ENCODE results near the gene CACNA1I.

The CACNA1I gene

DNA sequence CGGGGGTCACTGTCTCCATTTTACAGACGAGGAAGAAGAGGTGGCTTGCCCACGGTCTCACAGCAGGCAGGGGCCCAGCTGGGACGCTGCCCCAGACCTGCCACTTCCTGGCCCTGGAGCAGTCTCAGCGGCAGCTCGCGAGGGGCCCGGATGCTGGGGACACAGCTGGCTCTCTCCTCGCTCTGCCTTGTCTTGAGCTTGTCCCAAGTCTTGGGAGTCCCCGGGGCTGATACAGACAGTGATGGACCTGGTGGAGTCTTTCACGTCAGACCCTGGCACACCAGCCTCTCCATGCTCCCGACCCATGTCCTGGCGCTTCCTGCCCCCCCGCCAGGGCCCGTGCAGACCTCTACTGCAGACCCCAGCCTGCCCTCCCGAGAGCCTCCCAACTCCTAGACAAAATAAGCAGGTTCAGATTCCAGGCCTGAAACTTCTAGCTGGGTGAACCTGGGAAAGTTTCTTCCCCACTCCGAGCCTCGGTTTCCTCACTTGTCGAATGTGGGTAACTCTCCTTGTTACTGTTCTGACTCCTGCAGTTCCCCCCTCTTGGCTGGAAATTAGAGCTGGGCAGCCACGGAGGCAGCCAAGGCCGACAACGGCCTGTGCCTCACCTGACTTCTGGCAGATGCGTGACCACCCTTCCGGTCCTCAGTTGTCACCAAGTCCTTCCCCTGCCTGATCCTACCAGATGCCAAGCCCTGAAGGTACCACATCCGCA is 145.4 kb downstream of the CACNA1I start:
- TF ChIP-seq CEBPB (IDR thresholded peaks at IDR 0.05) (no peak), FOXM1 (IDR thresholded peaks at IDR 0.05; ENCODE audit: borderline replicate concordance, low read depth) (no peak), ZBTB7A (IDR thresholded peaks at IDR 0.05; ENCODE audit: low read depth) (no peak), CREB1 (IDR thresholded peaks at IDR 0.05; ENCODE audit: low read depth) (no peak), NFIC (IDR thresholded peaks at IDR 0.05) (no peak), TCF12 (IDR thresholded peaks at IDR 0.05; ENCODE audit: low read depth) (no peak), TEAD4 (IDR thresholded peaks at IDR 0.05) (no peak), TAF1 (IDR thresholded peaks at IDR 0.05; ENCODE audit: low read depth) (no peak), RAD21 (IDR thresholded peaks at IDR 0.05; ENCODE audit: low read depth) (no peak), YY1 (IDR thresholded peaks at IDR 0.05; ENCODE audit: low read depth) (no peak), EP300 (IDR thresholded peaks at IDR 0.05; ENCODE audit: borderline replicate concordance) (no peak)
- TF ChIP-seq, protein P1, sequence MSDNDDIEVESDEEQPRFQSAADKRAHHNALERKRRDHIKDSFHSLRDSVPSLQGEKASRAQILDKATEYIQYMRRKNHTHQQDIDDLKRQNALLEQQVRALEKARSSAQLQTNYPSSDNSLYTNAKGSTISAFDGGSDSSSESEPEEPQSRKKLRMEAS (IDR thresholded peaks at IDR 0.05) = no peak
- TF ChIP-seq, protein P2, sequence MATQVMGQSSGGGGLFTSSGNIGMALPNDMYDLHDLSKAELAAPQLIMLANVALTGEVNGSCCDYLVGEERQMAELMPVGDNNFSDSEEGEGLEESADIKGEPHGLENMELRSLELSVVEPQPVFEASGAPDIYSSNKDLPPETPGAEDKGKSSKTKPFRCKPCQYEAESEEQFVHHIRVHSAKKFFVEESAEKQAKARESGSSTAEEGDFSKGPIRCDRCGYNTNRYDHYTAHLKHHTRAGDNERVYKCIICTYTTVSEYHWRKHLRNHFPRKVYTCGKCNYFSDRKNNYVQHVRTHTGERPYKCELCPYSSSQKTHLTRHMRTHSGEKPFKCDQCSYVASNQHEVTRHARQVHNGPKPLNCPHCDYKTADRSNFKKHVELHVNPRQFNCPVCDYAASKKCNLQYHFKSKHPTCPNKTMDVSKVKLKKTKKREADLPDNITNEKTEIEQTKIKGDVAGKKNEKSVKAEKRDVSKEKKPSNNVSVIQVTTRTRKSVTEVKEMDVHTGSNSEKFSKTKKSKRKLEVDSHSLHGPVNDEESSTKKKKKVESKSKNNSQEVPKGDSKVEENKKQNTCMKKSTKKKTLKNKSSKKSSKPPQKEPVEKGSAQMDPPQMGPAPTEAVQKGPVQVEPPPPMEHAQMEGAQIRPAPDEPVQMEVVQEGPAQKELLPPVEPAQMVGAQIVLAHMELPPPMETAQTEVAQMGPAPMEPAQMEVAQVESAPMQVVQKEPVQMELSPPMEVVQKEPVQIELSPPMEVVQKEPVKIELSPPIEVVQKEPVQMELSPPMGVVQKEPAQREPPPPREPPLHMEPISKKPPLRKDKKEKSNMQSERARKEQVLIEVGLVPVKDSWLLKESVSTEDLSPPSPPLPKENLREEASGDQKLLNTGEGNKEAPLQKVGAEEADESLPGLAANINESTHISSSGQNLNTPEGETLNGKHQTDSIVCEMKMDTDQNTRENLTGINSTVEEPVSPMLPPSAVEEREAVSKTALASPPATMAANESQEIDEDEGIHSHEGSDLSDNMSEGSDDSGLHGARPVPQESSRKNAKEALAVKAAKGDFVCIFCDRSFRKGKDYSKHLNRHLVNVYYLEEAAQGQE (IDR thresholded peaks at IDR 0.05; ENCODE audit: low read depth) = no peak
- TF ChIP-seq, protein P3, sequence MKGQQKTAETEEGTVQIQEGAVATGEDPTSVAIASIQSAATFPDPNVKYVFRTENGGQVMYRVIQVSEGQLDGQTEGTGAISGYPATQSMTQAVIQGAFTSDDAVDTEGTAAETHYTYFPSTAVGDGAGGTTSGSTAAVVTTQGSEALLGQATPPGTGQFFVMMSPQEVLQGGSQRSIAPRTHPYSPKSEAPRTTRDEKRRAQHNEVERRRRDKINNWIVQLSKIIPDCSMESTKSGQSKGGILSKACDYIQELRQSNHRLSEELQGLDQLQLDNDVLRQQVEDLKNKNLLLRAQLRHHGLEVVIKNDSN (IDR thresholded peaks at IDR 0.05) = no peak

DNA sequence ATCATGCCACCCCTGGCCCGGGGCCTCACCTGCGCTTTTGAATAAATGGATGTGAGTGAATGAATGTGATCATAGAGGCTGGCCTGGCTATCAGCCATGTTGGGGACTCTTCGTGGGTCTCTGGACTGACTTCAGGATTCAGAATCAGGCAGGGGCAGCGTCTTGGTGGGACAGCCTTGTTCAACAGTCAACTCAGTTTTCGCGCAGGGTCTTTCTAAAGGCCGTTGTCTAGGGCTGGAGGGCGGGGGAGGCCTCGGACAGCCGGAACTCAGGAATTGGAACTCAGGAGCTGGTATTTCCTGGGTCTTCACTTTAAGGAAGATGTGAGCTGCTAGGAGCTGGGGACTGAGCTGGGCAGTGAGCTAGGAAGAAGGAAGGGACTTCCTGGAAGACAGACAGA is 146.0 kb downstream of the CACNA1I start:
- TF ChIP-seq NFIC (IDR thresholded peaks at IDR 0.05) (no peak), TAF1 (IDR thresholded peaks at IDR 0.05; ENCODE audit: low read depth) (no peak), EP300 (IDR thresholded peaks at IDR 0.05; ENCODE audit: borderline replicate concordance) (no peak), EGR1 (IDR thresholded peaks at IDR 0.05) (no peak), TEAD4 (IDR thresholded peaks at IDR 0.05) (no peak), YY1 (IDR thresholded peaks at IDR 0.05; ENCODE audit: low read depth) (no peak), CREB1 (IDR thresholded peaks at IDR 0.05; ENCODE audit: low read depth) (no peak), ZBTB7A (IDR thresholded peaks at IDR 0.05; ENCODE audit: low read depth) (no peak), TCF12 (IDR thresholded peaks at IDR 0.05; ENCODE audit: low read depth) (no peak), FOXM1 (IDR thresholded peaks at IDR 0.05; ENCODE audit: borderline replicate concordance, low read depth) (no peak), CEBPB (IDR thresholded peaks at IDR 0.05) (no peak), RAD21 (IDR thresholded peaks at IDR 0.05; ENCODE audit: low read depth) (no peak)
- TF ChIP-seq, protein P1 (IDR thresholded peaks at IDR 0.05) = no peak
- TF ChIP-seq, protein P3 (IDR thresholded peaks at IDR 0.05) = no peak
- TF ChIP-seq, protein P2 (IDR thresholded peaks at IDR 0.05; ENCODE audit: low read depth) = no peak

DNA sequence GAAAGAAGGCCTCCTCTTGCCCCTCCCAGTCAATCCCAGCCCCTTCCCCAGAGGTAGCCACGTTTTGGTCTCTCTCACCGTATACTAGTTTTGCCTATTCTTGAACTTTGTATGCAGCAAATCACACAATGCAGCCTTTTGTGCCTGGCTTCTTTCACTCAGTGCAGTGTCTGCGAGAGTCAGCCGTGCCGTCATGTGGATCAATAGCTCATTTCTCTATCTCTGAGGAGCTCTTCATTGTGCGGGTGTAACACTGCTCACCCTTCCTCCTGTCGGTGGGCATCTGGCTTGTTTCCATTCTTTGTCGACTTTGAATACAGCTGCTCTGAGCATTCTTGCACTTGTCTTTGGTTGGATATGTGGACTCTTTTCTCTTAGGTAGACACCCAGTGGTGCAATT is 146.5 kb downstream of the CACNA1I start:
- TF ChIP-seq YY1 (IDR thresholded peaks at IDR 0.05; ENCODE audit: low read depth) = no peak
- TF ChIP-seq, protein P1 (IDR thresholded peaks at IDR 0.05) = no peak
- no peak for TF ChIP-seq EP300 (IDR thresholded peaks at IDR 0.05; ENCODE audit: borderline replicate concordance)
- no peak for TF ChIP-seq CREB1 (IDR thresholded peaks at IDR 0.05; ENCODE audit: low read depth)
- TF ChIP-seq, protein P2 (IDR thresholded peaks at IDR 0.05; ENCODE audit: low read depth) = no peak
- TF ChIP-seq CEBPB (IDR thresholded peaks at IDR 0.05) = no peak
- TF ChIP-seq, protein P3 (IDR thresholded peaks at IDR 0.05) = no peak
- no peak for TF ChIP-seq NFIC (IDR thresholded peaks at IDR 0.05)
- TF ChIP-seq TAF1 (IDR thresholded peaks at IDR 0.05; ENCODE audit: low read depth) = no peak
- TF ChIP-seq RAD21 (IDR thresholded peaks at IDR 0.05; ENCODE audit: low read depth) = no peak
- no peak for TF ChIP-seq TEAD4 (IDR thresholded peaks at IDR 0.05)
- no peak for TF ChIP-seq FOXM1 (IDR thresholded peaks at IDR 0.05; ENCODE audit: borderline replicate concordance, low read depth)
- TF ChIP-seq EGR1 (IDR thresholded peaks at IDR 0.05) = no peak

Data from Ishikawa (cell line).